ENCODE measurements around the gene DMD.
"Not testable (repeated sequence)": the region's sequence is repeated elsewhere in the genome, so short reads cannot be mapped to it uniquely, and the experiment has no call there.

The DMD gene

GRCh38 chrX:31603411-31604120 is 1607.8 kb downstream of the DMD start:
- DNase-seq (ENCODE audit: low read depth in 3 of 3): no peak

GRCh38 chrX:31600823-31601222 is 1610.5 kb downstream of the DMD start:
- no peak for DNase-seq (ENCODE audit: low read depth in 3 of 3)

DNA sequence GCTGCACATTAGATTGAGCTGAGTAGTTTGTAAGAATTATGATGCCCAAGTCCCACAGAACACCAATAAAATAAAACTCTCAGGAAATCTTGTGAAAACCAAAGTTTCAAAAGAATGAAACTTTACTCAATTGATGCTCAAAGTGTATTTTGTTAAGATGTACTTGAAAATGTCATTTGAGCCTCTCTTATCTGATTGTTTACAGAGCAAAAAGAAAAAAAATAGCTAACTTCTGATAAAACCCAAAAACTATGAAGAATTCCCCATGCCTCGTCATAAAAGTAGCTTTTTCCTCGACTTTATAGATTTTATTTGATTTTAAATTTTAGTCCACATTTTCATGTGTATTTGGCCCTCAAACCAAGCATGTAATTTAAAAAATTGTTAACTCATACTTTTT is 1618.0 kb downstream of the DMD start:
- DNase-seq (ENCODE audit: low read depth in 3 of 3): no peak

GRCh38 chrX:31591355-31591754 is 1620.0 kb downstream of the DMD start:
- DNase-seq (ENCODE audit: low read depth in 3 of 3): no peak

DNA sequence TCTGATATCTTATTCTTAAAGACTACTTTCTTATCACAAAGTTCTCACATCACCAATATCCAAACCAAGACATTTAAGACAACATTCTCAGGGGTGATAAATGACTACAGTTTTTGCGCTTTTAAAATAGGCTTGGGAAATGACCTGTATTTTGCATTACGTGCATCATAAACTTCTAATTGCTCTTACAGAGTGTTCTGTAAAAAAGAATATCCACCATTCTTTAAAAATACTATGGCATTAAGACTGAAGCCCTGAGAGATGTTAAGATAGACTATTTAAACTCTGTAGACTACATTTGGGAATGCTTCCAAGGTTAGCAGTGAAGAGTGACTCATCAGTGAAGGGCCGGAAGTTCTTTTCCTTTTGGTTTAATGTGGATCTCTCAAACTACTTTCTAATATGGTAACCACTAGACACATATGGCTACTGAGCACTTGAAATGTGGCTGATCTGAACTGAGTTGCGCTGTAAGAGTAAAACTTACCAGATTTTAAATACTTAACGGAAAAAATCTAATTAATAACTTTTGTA is 1620.7 kb downstream of the DMD start:
- no peak for DNase-seq (ENCODE audit: low read depth in 3 of 3)

- no peak for DNase-seq (ENCODE audit: low read depth in 3 of 3)
Measured at GRCh38 chrX:31589503-31589902, 1621.8 kb downstream of the DMD start.

DNA sequence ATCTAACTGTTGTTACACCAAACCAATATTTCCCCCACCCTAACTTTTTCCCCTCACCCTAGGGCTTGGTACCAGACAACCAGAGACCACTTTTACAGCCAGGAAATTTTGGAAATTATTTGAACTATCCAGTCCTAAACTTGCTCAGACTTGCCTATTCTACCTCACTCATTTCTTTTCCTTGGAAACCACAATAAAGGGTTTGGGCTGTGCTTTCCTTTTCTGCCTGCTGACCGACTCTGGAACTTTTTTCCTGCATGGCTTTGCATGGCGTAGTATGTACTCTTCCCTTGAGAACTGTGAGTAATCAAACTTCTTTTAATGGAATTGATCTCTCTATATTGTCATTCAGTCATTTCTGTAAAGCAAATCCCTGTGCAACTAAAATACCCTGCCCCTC is 1623.0 kb downstream of the DMD start:
- no peak for DNase-seq (ENCODE audit: low read depth in 3 of 3)

DNA sequence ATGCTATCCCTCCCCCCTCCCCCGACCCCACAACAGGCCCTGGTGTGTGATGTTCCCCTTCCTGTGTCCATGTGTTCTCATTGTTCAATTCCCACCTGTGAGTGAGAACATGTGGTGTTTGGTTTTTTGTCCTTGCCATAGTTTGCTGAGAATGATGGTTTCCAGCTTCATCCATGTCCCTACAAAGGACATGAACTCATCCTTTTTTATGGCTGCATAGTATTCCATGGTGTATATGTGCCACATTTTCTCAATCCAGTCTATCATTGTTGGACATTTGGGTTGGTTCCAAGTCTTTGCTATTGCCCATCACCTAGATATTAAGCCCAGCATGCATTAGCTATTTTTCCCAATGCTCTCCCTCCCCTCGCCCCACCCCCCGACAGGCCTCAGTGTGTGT is 1627.5 kb downstream of the DMD start:
- DNase-seq (ENCODE audit: low read depth in 3 of 3): not testable (repeated sequence)

DNA sequence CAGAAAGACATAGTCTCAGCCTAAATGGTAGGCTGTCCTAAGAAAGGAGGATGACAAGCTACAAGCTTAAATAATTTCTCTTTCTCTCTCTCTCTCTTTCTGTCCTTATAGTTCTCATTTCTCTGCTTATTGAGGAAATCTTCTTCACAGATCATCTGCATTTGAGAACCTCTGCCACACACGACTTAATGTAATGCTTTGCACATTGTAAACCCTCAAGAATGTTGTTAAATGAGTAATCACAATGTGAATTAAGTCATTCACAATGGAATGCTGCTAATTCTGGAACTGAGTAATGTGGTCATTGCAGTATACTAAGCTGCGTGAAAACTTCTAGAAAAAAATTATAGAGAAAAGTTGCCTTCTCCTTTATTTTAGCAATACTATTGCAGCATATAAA is 1630.6 kb downstream of the DMD start:
- no peak for DNase-seq (ENCODE audit: low read depth in 3 of 3)

DNA sequence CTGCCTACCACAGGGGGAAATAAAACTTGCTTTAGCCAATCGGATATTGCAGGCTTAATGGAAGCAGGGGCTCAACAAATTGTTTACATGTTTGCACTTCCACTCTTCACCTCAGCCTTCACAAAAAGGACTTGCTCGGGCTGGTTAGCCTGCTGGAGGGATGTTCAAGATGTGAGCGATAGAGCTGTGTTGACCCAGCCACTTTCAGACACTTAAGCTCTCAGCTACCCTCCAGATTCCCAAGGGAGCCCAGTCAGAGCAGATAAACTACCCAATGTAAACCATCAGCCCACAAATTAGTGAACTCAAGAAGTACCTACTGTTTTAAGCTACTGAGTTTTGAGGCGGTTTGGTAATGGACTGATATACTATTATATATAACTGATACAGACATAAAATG is 1631.1 kb downstream of the DMD start:
- no peak for DNase-seq (ENCODE audit: low read depth in 3 of 3)

GRCh38 chrX:31572360-31572759 is 1639.0 kb downstream of the DMD start:
- no peak for DNase-seq (ENCODE audit: low read depth in 3 of 3)

DNA sequence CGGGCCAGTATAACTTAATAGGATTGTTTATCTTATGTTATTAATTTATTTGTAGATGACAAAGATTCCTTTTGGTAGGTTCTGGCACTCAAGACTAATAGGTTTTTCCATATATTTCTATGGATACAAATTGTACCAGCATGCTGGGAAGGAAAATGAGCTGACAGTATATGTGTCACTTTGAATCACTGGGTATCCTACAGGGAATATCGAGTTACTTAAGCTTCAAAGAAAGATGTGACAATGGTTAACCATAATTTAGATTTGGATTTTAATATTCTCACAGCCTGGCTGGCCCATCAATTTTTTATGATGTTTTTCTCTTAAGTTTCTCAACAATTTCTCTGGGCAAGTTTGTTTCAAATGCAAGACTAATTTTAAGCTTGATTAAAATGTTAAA is 1640.7 kb downstream of the DMD start:
- no peak for DNase-seq (ENCODE audit: low read depth in 3 of 3)

DNA sequence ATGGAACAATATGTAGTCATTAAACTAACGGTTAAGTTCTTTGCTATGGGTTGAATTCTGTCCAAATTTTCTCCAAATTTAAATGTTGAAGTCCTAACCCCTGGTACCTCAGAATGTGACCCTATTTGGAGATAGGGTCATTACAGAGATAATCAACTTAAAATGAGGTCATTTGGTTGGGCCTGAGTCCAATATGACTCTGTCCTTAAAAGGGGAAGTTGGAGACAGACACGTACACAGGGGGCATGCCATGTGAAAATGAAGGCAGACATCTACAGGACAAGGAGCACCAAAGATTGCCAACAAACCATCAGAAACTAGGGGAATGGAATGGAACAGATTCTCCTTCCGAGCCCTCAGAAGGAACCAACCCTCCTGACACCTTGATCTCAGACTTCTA is 1647.6 kb downstream of the DMD start:
- no peak for DNase-seq (ENCODE audit: low read depth in 3 of 3)

GRCh38 chrX:31555506-31555905 is 1655.8 kb downstream of the DMD start:
- no peak for DNase-seq (ENCODE audit: low read depth in 3 of 3)

DNA sequence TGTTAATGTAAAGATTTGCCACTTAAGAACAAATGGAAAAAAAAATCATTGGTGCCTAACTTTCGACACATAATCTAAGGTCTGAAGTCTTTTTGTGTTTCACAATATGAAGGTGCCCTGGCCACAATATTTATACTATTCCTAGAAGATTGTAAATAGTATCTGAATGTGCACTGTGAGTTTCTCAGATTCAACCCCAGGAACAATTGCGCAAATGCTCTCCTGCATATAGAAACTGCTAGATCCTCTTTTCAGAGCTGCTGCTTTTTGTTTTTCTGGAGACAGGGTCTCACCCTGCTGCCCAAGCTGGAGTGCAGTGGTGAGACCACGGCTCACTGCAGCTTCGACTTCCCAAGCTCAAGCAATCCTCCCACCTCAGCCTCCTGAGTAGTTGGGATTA is 1659.4 kb downstream of the DMD start:
- DNase-seq (ENCODE audit: low read depth in 3 of 3): no peak

- DNase-seq (ENCODE audit: low read depth in 3 of 3): no peak
Measured at GRCh38 chrX:31550158-31550557, 1661.2 kb downstream of the DMD start.

DNA sequence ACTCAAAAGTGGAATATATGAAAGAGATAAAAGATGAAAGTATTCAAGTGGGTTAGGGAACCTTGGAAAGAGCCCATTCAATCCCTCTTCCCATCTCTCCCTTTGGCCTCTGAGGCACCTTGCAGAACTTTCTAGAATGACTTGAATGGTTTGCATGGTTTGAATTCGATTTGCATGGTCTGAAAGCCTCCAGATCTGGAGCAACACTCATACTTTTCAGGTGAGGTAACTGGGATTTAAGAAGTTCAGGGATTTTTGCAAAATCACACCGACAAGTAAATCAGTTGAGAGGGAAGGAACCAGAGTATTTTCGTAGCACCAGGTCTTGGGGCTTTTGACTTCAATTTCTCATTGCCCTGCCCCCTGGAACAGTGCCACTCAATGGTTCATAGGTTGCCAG is 1663.5 kb downstream of the DMD start:
- no peak for DNase-seq (ENCODE audit: low read depth in 3 of 3)

DNA sequence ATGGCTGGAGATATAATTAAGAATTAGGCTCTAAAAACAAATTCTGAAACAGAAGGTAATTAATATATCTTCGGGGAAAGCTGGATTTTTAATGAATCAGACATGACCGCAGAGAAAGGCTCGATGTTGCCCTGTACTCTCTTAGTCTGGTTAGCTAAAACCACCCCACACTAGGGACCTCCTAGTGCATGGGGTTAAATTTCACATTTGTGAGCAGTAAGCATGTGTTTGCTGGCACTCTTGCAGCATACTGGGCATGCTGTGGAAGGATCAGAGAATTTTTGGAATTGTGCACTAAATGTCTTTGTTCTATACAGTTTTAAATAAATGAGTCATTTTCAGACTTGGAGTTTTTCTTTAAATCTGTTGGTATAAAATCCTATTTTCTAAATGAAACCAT is 1663.9 kb downstream of the DMD start:
- no peak for DNase-seq (ENCODE audit: low read depth in 3 of 3)

- no peak for DNase-seq (ENCODE audit: low read depth in 3 of 3)
Measured at GRCh38 chrX:31546126-31546525, 1665.2 kb downstream of the DMD start.

DNA sequence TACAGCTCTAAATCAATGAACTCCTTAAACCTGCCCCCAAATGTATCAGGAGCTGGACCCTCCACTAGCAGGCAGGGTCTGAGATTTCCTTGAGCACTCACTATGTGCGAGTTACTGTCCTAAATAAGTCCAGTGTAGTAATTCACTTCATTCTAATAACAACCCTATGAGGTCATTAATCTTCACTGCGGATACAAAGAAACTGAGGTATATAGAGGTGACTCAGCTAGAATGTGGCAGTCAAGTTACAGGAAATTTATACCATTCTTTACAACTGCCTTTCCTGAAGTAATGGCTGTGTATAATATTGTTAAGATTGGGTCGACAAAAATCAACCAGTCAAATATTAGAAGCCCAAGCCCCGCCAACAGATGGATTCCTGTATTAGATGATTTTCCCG is 1665.6 kb downstream of the DMD start:
- DNase-seq (ENCODE audit: low read depth in 3 of 3): no peak

DNA sequence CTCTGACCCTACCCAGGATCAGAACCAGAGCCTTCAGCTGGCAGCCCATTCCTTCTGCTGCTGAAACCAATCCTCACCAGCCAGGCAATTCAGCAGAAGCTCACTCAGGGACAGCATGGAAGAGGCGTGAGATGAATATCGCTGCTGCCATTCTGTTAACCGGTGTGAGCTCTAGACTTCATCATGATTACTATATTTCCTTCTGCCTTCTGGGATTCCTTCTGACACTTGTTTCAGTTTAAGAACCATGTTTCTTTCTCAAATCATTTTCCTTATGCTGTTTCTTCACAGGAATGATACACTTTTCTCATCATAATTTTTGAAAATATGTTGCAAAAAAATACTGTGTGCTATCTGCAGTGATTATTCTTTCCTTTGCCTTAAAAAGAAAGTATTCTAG is 1666.2 kb downstream of the DMD start:
- no peak for DNase-seq (ENCODE audit: low read depth in 3 of 3)

DNA sequence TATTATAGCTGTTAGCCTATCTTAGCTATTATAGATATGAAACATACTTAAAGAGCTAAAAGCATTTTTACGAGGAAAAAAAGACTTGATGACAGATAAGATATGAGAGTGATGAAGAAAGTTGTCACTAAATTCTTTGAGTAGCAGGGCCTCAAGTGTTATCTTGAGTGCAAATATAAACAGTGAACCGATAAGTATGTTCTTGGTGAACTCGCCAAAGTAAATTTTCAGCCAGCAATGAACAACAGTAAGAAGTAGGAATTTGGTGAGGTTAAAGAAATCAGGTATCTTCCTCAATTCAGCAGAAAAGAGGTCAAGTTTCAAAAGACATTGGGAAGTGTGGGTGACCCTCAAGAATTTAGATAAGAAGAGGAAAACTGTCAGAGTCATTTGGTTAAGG is 1667.7 kb downstream of the DMD start:
- no peak for DNase-seq (ENCODE audit: low read depth in 3 of 3)

GRCh38 chrX:31542566-31542965 is 1668.8 kb downstream of the DMD start:
- DNase-seq (ENCODE audit: low read depth in 3 of 3): no peak

GRCh38 chrX:31540313-31540712 is 1671.0 kb downstream of the DMD start:
- no peak for DNase-seq (ENCODE audit: low read depth in 3 of 3)
